Astrocyte (in vitro differentiated cells and primary cell): ENCODE measurements around the gene PPP1R17. TPM values are rescaled to one million over a fixed set of nuclear protein-coding genes. Genes with fewer than 3 reads are reported as not detected.

Experiments used
- DNase-seq: peaks from one replicate; pipeline ENCODE4 v3.0.0-alpha.2; 2010; ENCODE audit warnings: low read depth
- FAIRE-seq: peaks from 2 replicates; lab custom pipeline; 2011; peaks lifted over from hg19 to GRCh38; lab: Jason Lieb, UNC
- H2AFZ ChIP-seq: 2 replicates; pipeline ENCODE4 v1.6.0; 2012; ENCODE audit warnings: low read depth, low read length, inconsistent platforms
- H3K27ac ChIP-seq: 2 replicates; pipeline ENCODE4 v1.5.1; 2011; ENCODE audit warnings: low read depth, low read length, inconsistent platforms
- H3K27me3 ChIP-seq: 2 replicates; pipeline ENCODE4 v1.6.0; 2011; ENCODE audit warnings: low read length, inconsistent platforms; ENCODE audit not compliant: insufficient read depth
- H3K36me3 ChIP-seq: 2 replicates; pipeline ENCODE4 v1.5.1; 2011; ENCODE audit warnings: low read length, inconsistent platforms; ENCODE audit not compliant: insufficient read depth
- H3K4me1 ChIP-seq: 2 replicates; pipeline ENCODE4 v1.5.1; 2011; ENCODE audit warnings: low read length, inconsistent platforms; ENCODE audit not compliant: insufficient read depth
- H3K4me2 ChIP-seq: 2 replicates; pipeline ENCODE4 v1.6.0; 2012; ENCODE audit warnings: low read length, inconsistent platforms
- H3K4me3 ChIP-seq: 2 replicates; pipeline ENCODE4 v1.5.1; 2011; ENCODE audit warnings: low read depth, mild to moderate bottlenecking, low read length, inconsistent platforms; ENCODE audit not compliant: insufficient read depth
- H3K79me2 ChIP-seq: 2 replicates; pipeline ENCODE4 v1.6.0; 2012; ENCODE audit warnings: mild to moderate bottlenecking, low read length, inconsistent platforms; ENCODE audit not compliant: insufficient read depth
- H3K9ac ChIP-seq: 2 replicates; pipeline ENCODE4 v1.6.0; 2012; ENCODE audit warnings: mild to moderate bottlenecking, low read length, inconsistent platforms
- H3K9me3 ChIP-seq: 2 replicates; pipeline ENCODE4 v1.5.1; 2012; ENCODE audit warnings: low read depth, mild to moderate bottlenecking, low read length, inconsistent platforms; ENCODE audit not compliant: insufficient read depth
- H4K20me1 ChIP-seq: 2 replicates; pipeline ENCODE4 v1.6.0; 2012; ENCODE audit warnings: low read length, inconsistent platforms; ENCODE audit not compliant: insufficient read depth
- H3K27ac Mint-ChIP-seq: one replicate; pipeline ENCODE4 v1.8.0; 2021; ENCODE audit warnings: mild to moderate bottlenecking, mixed read lengths; ENCODE audit not compliant: unreplicated experiment
- H3K27me3 Mint-ChIP-seq: one replicate; pipeline ENCODE4 v1.8.0; 2021; ENCODE audit warnings: low read depth, mixed read lengths; ENCODE audit not compliant: unreplicated experiment
- H3K36me3 Mint-ChIP-seq: one replicate; pipeline ENCODE4 v1.8.0; 2021; ENCODE audit warnings: low read depth, mixed read lengths; ENCODE audit not compliant: unreplicated experiment
- H3K4me1 Mint-ChIP-seq: one replicate; pipeline ENCODE4 v1.8.0; 2021; ENCODE audit warnings: low read depth, mixed read lengths; ENCODE audit not compliant: unreplicated experiment
- H3K4me3 Mint-ChIP-seq: one replicate; pipeline ENCODE4 v1.8.0; 2021; ENCODE audit warnings: mild to moderate bottlenecking, moderate library complexity, mixed read lengths; ENCODE audit not compliant: unreplicated experiment
- H3K9me3 Mint-ChIP-seq: one replicate; pipeline ENCODE4 v1.8.0; 2021; ENCODE audit warnings: mild to moderate bottlenecking, mixed read lengths; ENCODE audit not compliant: unreplicated experiment
- CTCF ChIP-seq: IDR thresholded peaks from 2 replicates; pipeline ENCODE4 v1.5.1; 2011; ENCODE audit warnings: low read depth, mild to moderate bottlenecking, inconsistent platforms, low read length, moderate library complexity; ENCODE audit not compliant: insufficient read depth
- EZH2 ChIP-seq: IDR thresholded peaks from 2 replicates; pipeline ENCODE4 v1.6.1; 2012; ENCODE audit warnings: mild to moderate bottlenecking, low read length, inconsistent platforms; ENCODE audit not compliant: insufficient read depth
- total RNA-seq: library from RNA; stranded (reverse); gene quantifications from 2 replicates; pipeline ENCODE4 v1.2.1, GENCODE V29; 2021

PPP1R17 gene
- total RNA-seq, 1 donor from 2014 or later: not detected

- H3K36me3 Mint-ChIP-seq: no peaks in the 10 kb centered on the region
- Histone ChIP-seq H3K4me1 (no peaks in the 10 kb centered on the region), H3K9me3 (no peaks in the 10 kb centered on the region), H3K9ac (no peak overlapping the region), H3K4me2 (no peak overlapping the region), H3K79me2 (no peaks in the 10 kb centered on the region), H3K4me3 (no peak overlapping the region), H3K27me3 (no peaks in the 10 kb centered on the region), H4K20me1 (no peaks in the 10 kb centered on the region), H2AFZ (no peak overlapping the region), H3K36me3 (no peaks in the 10 kb centered on the region), H3K27ac (no peak overlapping the region)
- no peak overlapping the region for H3K4me3 Mint-ChIP-seq
- H3K27ac Mint-ChIP-seq: no peak overlapping the region
- no peaks in the 10 kb centered on the region for H3K9me3 Mint-ChIP-seq
- H3K27me3 Mint-ChIP-seq: peaks cover 6% of the 10 kb centered on the region
- no peak for DNase-seq
- no peaks in the 10 kb centered on the region for H3K4me1 Mint-ChIP-seq
- TF ChIP-seq CTCF: no peak
- no peak for TF ChIP-seq EZH2
- FAIRE-seq: no peak
These were observed 38.1 kb upstream of the PPP1R17 start for GRCh38 chr7:31648880-31649279.

- Mint-ChIP-seq H3K36me3 (no peaks in the 10 kb centered on the region), H3K4me1 (no peaks in the 10 kb centered on the region), H3K27ac (no peak overlapping the region), H3K9me3 (no peaks in the 10 kb centered on the region), H3K27me3 (peaks cover 10% of the 10 kb centered on the region), H3K4me3 (no peak overlapping the region)
- FAIRE-seq (no peak), DNase-seq (no peak)
- H3K36me3 ChIP-seq: no peaks in the 10 kb centered on the region
- H3K27me3 ChIP-seq: no peaks in the 10 kb centered on the region
- H3K4me1 ChIP-seq: no peaks in the 10 kb centered on the region
- no peak overlapping the region for H2AFZ ChIP-seq
- H3K4me2 ChIP-seq: no peak overlapping the region
- no peak overlapping the region for H3K4me3 ChIP-seq
- no peaks in the 10 kb centered on the region for H3K79me2 ChIP-seq
- no peak for TF ChIP-seq EZH2
- TF ChIP-seq CTCF: no peak
- H3K27ac ChIP-seq: no peak overlapping the region
- H3K9me3 ChIP-seq: no peaks in the 10 kb centered on the region
- no peak overlapping the region for H3K9ac ChIP-seq
- no peaks in the 10 kb centered on the region for H4K20me1 ChIP-seq
These were observed 35.6 kb upstream of the PPP1R17 start for GRCh38 chr7:31651234-31652062.

- peaks cover 10% of the 10 kb centered on the region for H3K27me3 Mint-ChIP-seq
- no peak for TF ChIP-seq EZH2
- no peak for TF ChIP-seq CTCF
- no peak overlapping the region for H3K27ac Mint-ChIP-seq
These were observed 35.0 kb upstream of the PPP1R17 start for GRCh38 chr7:31652063-31652326.

More at GRCh38 chr7:31652063-31652326, 35.0 kb upstream of the PPP1R17 start:
- no peak overlapping the region for H3K4me3 ChIP-seq
- H2AFZ ChIP-seq: no peak overlapping the region
- H3K36me3 ChIP-seq: no peaks in the 10 kb centered on the region
- no peak overlapping the region for H3K9ac ChIP-seq
- H3K4me3 Mint-ChIP-seq: no peak overlapping the region
- H3K9me3 Mint-ChIP-seq: no peaks in the 10 kb centered on the region
- H3K4me2 ChIP-seq: no peak overlapping the region
- no peak for FAIRE-seq
- H3K4me1 ChIP-seq: no peaks in the 10 kb centered on the region
- no peaks in the 10 kb centered on the region for H3K4me1 Mint-ChIP-seq
- H3K79me2 ChIP-seq: no peaks in the 10 kb centered on the region
- no peak for DNase-seq
- H4K20me1 ChIP-seq: no peaks in the 10 kb centered on the region
- no peak overlapping the region for H3K27ac ChIP-seq
- no peaks in the 10 kb centered on the region for H3K9me3 ChIP-seq
- H3K36me3 Mint-ChIP-seq: no peaks in the 10 kb centered on the region
- no peaks in the 10 kb centered on the region for H3K27me3 ChIP-seq
